SK-N-SH (cell line): Measurements from ENCODE around the gene ARMC9. TPM values are rescaled to one million over a fixed set of nuclear protein-coding genes. Genes with fewer than 3 reads are reported as not detected.

Experiments used
- CTCF ChIA-PET: fragments of 300-600, 350-600 bp; formaldehyde crosslinking; extraction: SDS; loops from one replicate; lab custom pipeline; 2021; lab: Yijun Ruan, JAX
- POLR2A ChIA-PET: fragments of 350-600 bp; sonication (Branson Sonifier 250); formaldehyde crosslinking; extraction: SDS; loops from one replicate; lab custom pipeline; 2020; ENCODE audit warnings: antibody characterized with exemption, inconsistent platforms; lab: Yijun Ruan, JAX
- DNase-seq: peaks from one replicate; pipeline ENCODE4 v3.0.0; 2012
- H2AFZ ChIP-seq: fragments of 200-600 bp; sonication (generic); 2 replicates; pipeline ENCODE4 v1.8.1; 2016; ENCODE audit warnings: antibody characterized with exemption, mild to moderate bottlenecking, low read depth
- H3F3A ChIP-seq: fragments of 200-600 bp; sonication (generic); replicated peaks from 2 replicates; pipeline ENCODE3; 2016; ENCODE audit warnings: antibody characterized with exemption, mild to moderate bottlenecking; ENCODE audit not compliant: insufficient read depth
- H3K27ac ChIP-seq, 2 experiments: fragments of 200-500 bp in 1 of 2; fragments of 200-600 bp in 1 of 2; sonication (Bioruptor generic) in 1 of 2; sonication (generic), shearing (Covaris generic) in 1 of 2; 2 replicates each; pipeline versions ENCODE4 v1.5.1 to v1.6.1; 2014 to 2016; ENCODE audit warnings: low read depth in 2 of 2, inconsistent platforms in 1 of 2, low read length in 1 of 2, mild to moderate bottlenecking in 1 of 2, mixed read lengths in 1 of 2
- H3K27me3 ChIP-seq: fragments of 200-600 bp; sonication (generic), shearing (Covaris generic); 2 replicates; pipeline ENCODE4 v1.6.1; 2016; ENCODE audit warnings: mixed run types; ENCODE audit not compliant: insufficient read depth
- H3K36me3 ChIP-seq, 2 experiments: fragments of 200-500 bp in 1 of 2; fragments of 200-600 bp in 1 of 2; sonication (Bioruptor generic) in 1 of 2; sonication (generic) in 1 of 2; replicated peaks in 1 of 2; 2 replicates each; pipeline versions ENCODE3 to v1.5.1; 2014 to 2016; ENCODE audit warnings: low read length in 1 of 2, mild to moderate bottlenecking in 1 of 2; ENCODE audit not compliant: insufficient read depth in 2 of 2, control insufficient read depth in 1 of 2
- H3K4me1 ChIP-seq, 2 experiments: fragments of 200-500 bp in 1 of 2; fragments of 200-600 bp in 1 of 2; sonication (Bioruptor generic) in 1 of 2; sonication (generic), shearing (Covaris generic) in 1 of 2; 2 replicates each; pipeline versions ENCODE4 v1.5.1 to v1.6.1; 2014 to 2016; ENCODE audit warnings: low read depth in 1 of 2, low read length in 1 of 2, mixed run types in 1 of 2; ENCODE audit not compliant: insufficient read depth in 2 of 2, control insufficient read depth in 1 of 2
- H3K4me2 ChIP-seq: fragments of 200-600 bp; sonication (generic), shearing (Covaris generic); 2 replicates; pipeline ENCODE4 v1.6.1; 2017; ENCODE audit warnings: mixed run types
- H3K4me3 ChIP-seq, 2 experiments: fragments of 200-500 bp in 1 of 2; fragments of 200-600 bp in 1 of 2; sonication (Bioruptor generic) in 1 of 2; sonication (generic), shearing (Covaris generic) in 1 of 2; 2 replicates each; pipeline versions ENCODE4 v1.5.1 to v1.8.1; 2014 to 2016; ENCODE audit warnings: low read depth in 2 of 2, inconsistent platforms in 1 of 2, low read length in 1 of 2, mild to moderate bottlenecking in 1 of 2, mixed read lengths in 1 of 2, moderate library complexity in 1 of 2
- H3K79me2 ChIP-seq: fragments of 200-600 bp; sonication (generic); 2 replicates; pipeline ENCODE4 v1.8.1; 2017; ENCODE audit warnings: mild to moderate bottlenecking; ENCODE audit not compliant: insufficient read depth
- H3K9ac ChIP-seq: fragments of 200-600 bp; sonication (generic); 2 replicates; pipeline ENCODE4 v1.6.1; 2017; ENCODE audit warnings: mixed run types
- H3K9me2 ChIP-seq: fragments of 200-600 bp; sonication (generic); 2 replicates; pipeline ENCODE4 v1.6.1; 2017; ENCODE audit warnings: mixed run types
- H3K9me3 ChIP-seq: fragments of 200-600 bp; sonication (generic); 2 replicates; pipeline ENCODE4 v1.6.1; 2017; ENCODE audit warnings: mixed run types, mild to moderate bottlenecking, moderate library complexity
- H4K20me1 ChIP-seq: fragments of 200-600 bp; sonication (generic); 2 replicates; pipeline ENCODE4 v1.6.1; 2017; ENCODE audit warnings: mild to moderate bottlenecking, mixed run types; ENCODE audit not compliant: insufficient read depth
- CHD2 ChIP-seq: fragments of 150-350 bp; IDR thresholded peaks from 2 replicates; pipeline ENCODE4 v1.6.1; 2018; ENCODE audit warnings: low read length; ENCODE audit not compliant: partially characterized antibody
- EZH2phosphoT487 ChIP-seq: fragments of 200-600 bp; sonication (generic); IDR thresholded peaks from 2 replicates; pipeline ENCODE4 v1.6.1; 2017; ENCODE audit warnings: low read depth, mixed run types, mild to moderate bottlenecking, antibody characterized with exemption, moderate library complexity, borderline replicate concordance
- FOXJ3 ChIP-seq: sonication (generic); formaldehyde crosslinking; IDR thresholded peaks from 2 replicates; pipeline ENCODE4 v1.5.1; 2020; ENCODE audit warnings: mild to moderate bottlenecking, missing genetic modification reagents
- GATA2 ChIP-seq: sonication (generic); formaldehyde crosslinking; IDR thresholded peaks from 2 replicates; pipeline ENCODE4 v1.5.0; 2020; ENCODE audit warnings: mild to moderate bottlenecking, missing genetic modification reagents
- POLR2AphosphoS5 ChIP-seq: IDR thresholded peaks from 2 replicates; pipeline ENCODE4 v1.6.1; 2012; ENCODE audit warnings: low read depth, low read length
- RAD21 ChIP-seq: IDR thresholded peaks from 2 replicates; pipeline ENCODE4 v1.6.1; 2012; ENCODE audit warnings: mild to moderate bottlenecking, low read length
- RFX5 ChIP-seq: IDR thresholded peaks from 2 replicates; pipeline ENCODE4 v1.6.1; 2012; ENCODE audit warnings: mild to moderate bottlenecking, improper control_type of control experiment, low read length
- RXRA ChIP-seq: IDR thresholded peaks from 2 replicates; pipeline ENCODE4 v1.4.0; 2012; ENCODE audit warnings: low read depth, mild to moderate bottlenecking, borderline replicate concordance
- SMC3 ChIP-seq: IDR thresholded peaks from 2 replicates; pipeline ENCODE4 v1.6.1; 2012; ENCODE audit warnings: low read depth, low read length, improper control_type of control experiment
- TAF1 ChIP-seq: IDR thresholded peaks from 2 replicates; pipeline ENCODE4 v1.6.1; 2012; ENCODE audit warnings: low read depth, mild to moderate bottlenecking, low read length, moderate library complexity, borderline replicate concordance
- TEAD4 ChIP-seq: IDR thresholded peaks from 2 replicates; pipeline ENCODE4 v1.4.0; 2012; ENCODE audit warnings: mild to moderate bottlenecking, borderline replicate concordance; ENCODE audit not compliant: insufficient read depth
- WGBS: methylation state at CpG from one replicate; pipeline ENCODE4 v1.1.6; 2017; ENCODE audit warnings: low lambda C conversion rate; 5-methylcytosine and 5-hydroxymethylcytosine counted together
- polyA plus RNA-seq, 3 experiments: library from polyadenylated mRNA; depleted of rRNA; stranded (reverse); fragments of >200 nt; gene quantifications; 2 replicates each; pipeline ENCODE4 v1.2.3, GENCODE V29; 2012
- TF ChIP-seq, protein P1 (sequence below): fragments of 150-350 bp; IDR thresholded peaks from 2 replicates; pipeline ENCODE4 v1.6.1; 2016; ENCODE audit warnings: mild to moderate bottlenecking, low read depth, low read length
- TF ChIP-seq, protein P2 (sequence below): fragments of 150-350 bp; IDR thresholded peaks from 2 replicates; pipeline ENCODE4 v1.6.1; 2017; ENCODE audit warnings: antibody characterized with exemption, low read length, low read depth, borderline replicate concordance
- TF ChIP-seq, protein P3 (sequence below): IDR thresholded peaks from 2 replicates; pipeline ENCODE4 v1.6.1; 2012; ENCODE audit warnings: mild to moderate bottlenecking, low read depth, low read length, moderate library complexity
- TF ChIP-seq, protein P4 (sequence below): IDR thresholded peaks from 2 replicates; pipeline ENCODE4 v1.4.0; 2012; ENCODE audit warnings: low read depth, borderline replicate concordance

Gene ARMC9
- polyA plus RNA-seq, 1 of the 3 experiments (the other 2 are of a cell fraction): 25.3 TPM

DNA sequence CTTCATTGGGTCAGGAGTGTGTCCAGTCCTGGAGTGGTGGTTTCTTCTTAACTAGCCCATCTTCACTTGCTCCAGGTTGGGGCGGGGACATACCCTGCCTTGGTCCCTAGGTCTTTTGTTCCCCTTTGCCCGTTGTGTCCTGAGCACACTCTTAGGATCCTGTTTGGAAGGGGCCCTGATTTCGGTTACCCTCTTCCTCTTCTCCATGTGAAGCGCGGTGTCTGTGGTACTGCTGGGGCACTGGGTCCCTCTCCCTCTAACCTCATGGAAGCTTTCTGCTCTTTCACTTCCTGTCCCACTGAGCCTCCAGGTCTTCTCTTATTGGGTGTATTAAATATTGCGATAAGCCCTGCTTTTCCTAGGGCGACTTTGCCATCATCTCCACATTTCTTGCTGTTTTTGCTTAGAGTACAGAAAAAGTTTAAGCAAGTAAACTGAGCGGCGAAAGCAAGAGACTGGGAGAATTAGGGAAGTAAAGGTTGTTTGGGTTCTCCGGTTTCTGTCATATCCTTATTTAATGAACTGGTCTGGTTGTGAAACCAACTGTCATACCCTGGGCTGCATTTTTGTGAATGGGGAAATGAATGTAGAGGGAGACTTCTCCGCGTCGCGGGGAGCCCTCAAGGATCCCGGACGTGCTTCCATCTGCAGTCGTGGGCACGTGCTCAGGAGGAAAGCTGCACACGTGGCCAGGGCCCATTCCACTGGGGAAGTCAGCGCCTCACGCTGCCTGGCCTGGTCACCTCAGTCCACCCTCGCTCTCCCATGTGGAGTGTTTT lies 123.3 kb downstream of the ARMC9 start:
- Histone ChIP-seq H3K27me3 (no peaks in the 10 kb centered on the region), H3K79me2 (no peaks in the 10 kb centered on the region), H3K9me2 (no peaks in the 10 kb centered on the region), H3K27ac (no peak overlapping the region), H3K9me3 (no peaks in the 10 kb centered on the region), H3K4me2 (no peak overlapping the region), H3F3A (no peaks in the 10 kb centered on the region), H3K9ac (no peak overlapping the region), H2AFZ (no peak overlapping the region), H3K4me1 (no peaks in the 10 kb centered on the region; a peak in 1 of 4 replicates), H3K4me3 (no peak overlapping the region), H4K20me1 (no peaks in the 10 kb centered on the region), H3K36me3 (peaks cover 0 to 12% of the 10 kb centered on the region in 2 experiments)
- DNase-seq: no peak
- TF ChIP-seq TAF1 (no peak), CHD2 (no peak), RAD21 (no peak), POLR2AphosphoS5 (no peak), TEAD4 (no peak), FOXJ3 (CRISPR knock-in tag) (no peak), RXRA (no peak)
- TF ChIP-seq, protein P1, sequence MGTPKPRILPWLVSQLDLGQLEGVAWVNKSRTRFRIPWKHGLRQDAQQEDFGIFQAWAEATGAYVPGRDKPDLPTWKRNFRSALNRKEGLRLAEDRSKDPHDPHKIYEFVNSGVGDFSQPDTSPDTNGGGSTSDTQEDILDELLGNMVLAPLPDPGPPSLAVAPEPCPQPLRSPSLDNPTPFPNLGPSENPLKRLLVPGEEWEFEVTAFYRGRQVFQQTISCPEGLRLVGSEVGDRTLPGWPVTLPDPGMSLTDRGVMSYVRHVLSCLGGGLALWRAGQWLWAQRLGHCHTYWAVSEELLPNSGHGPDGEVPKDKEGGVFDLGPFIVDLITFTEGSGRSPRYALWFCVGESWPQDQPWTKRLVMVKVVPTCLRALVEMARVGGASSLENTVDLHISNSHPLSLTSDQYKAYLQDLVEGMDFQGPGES: no peak
- TF ChIP-seq, protein P2, sequence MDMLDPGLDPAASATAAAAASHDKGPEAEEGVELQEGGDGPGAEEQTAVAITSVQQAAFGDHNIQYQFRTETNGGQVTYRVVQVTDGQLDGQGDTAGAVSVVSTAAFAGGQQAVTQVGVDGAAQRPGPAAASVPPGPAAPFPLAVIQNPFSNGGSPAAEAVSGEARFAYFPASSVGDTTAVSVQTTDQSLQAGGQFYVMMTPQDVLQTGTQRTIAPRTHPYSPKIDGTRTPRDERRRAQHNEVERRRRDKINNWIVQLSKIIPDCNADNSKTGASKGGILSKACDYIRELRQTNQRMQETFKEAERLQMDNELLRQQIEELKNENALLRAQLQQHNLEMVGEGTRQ: no peak
- POLR2A ChIA-PET: no interaction called here
- WGBS: 95% methylated on average over 22 of the region's 22 CpGs
- CTCF ChIA-PET: interaction anchor here (1.7 kb wide), 1 partner anchor 24 kb away, joined by 7 read pairs; no protein-coding TSS in a partner anchor

DNA sequence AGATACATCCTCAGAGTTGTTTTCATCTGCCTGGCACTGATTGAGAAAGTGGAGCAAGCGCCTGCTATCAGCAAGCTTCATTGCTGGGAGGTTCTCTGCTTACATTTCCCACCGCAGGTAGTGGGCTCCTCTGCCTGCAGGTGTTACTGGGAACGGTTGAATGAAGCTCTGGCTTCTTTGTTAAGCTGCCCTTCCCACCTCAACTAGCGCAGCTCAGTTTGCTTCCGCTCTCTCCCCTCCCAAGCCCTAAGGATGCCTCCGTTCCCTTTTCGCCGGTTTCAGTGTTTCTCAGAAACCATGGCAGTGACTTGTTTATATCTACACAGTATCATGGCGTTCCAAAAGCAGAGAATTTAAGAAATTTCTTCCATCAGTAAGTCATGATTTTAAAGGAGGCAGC lies 124.9 kb downstream of the ARMC9 start:
- no peaks in the 10 kb centered on the region for H3K9me3 ChIP-seq
- no peaks in the 10 kb centered on the region for H3K36me3 ChIP-seq
- WGBS: 96% methylated on average over 8 of the region's 9 CpGs
- ChIA-PET POLR2A (no interaction called here), CTCF (interaction anchor here (1.0 to 1.3 kb wide), 2 partner anchors 82 to 128 kb away, joined by 3 read pairs; no protein-coding TSS in a partner anchor)
- no peak overlapping the region for H3K4me3 ChIP-seq
- no peak overlapping the region for H3K27ac ChIP-seq
- no peak overlapping the region for H3K4me2 ChIP-seq
- H3K79me2 ChIP-seq: no peaks in the 10 kb centered on the region
- H3K9ac ChIP-seq: no peak overlapping the region
- H2AFZ ChIP-seq: no peak overlapping the region
- no peaks in the 10 kb centered on the region; a peak in 1 of 4 replicates for H3K4me1 ChIP-seq
- no peaks in the 10 kb centered on the region for H4K20me1 ChIP-seq
- no peaks in the 10 kb centered on the region for H3F3A ChIP-seq
- H3K27me3 ChIP-seq: no peaks in the 10 kb centered on the region
- DNase-seq: no peak
- no peaks in the 10 kb centered on the region for H3K9me2 ChIP-seq
- TF ChIP-seq SMC3: no peak
- no peak for TF ChIP-seq EZH2phosphoT487
- TF ChIP-seq FOXJ3 (CRISPR knock-in tag): no peak
- no peak for TF ChIP-seq RFX5
- TF ChIP-seq, protein P3, sequence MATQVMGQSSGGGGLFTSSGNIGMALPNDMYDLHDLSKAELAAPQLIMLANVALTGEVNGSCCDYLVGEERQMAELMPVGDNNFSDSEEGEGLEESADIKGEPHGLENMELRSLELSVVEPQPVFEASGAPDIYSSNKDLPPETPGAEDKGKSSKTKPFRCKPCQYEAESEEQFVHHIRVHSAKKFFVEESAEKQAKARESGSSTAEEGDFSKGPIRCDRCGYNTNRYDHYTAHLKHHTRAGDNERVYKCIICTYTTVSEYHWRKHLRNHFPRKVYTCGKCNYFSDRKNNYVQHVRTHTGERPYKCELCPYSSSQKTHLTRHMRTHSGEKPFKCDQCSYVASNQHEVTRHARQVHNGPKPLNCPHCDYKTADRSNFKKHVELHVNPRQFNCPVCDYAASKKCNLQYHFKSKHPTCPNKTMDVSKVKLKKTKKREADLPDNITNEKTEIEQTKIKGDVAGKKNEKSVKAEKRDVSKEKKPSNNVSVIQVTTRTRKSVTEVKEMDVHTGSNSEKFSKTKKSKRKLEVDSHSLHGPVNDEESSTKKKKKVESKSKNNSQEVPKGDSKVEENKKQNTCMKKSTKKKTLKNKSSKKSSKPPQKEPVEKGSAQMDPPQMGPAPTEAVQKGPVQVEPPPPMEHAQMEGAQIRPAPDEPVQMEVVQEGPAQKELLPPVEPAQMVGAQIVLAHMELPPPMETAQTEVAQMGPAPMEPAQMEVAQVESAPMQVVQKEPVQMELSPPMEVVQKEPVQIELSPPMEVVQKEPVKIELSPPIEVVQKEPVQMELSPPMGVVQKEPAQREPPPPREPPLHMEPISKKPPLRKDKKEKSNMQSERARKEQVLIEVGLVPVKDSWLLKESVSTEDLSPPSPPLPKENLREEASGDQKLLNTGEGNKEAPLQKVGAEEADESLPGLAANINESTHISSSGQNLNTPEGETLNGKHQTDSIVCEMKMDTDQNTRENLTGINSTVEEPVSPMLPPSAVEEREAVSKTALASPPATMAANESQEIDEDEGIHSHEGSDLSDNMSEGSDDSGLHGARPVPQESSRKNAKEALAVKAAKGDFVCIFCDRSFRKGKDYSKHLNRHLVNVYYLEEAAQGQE: no peak
- TF ChIP-seq, protein P1: no peak
- TF ChIP-seq GATA2 (CRISPR knock-in tag): no peak
- TF ChIP-seq, protein P2: no peak
- TF ChIP-seq TEAD4: no peak
- TF ChIP-seq, protein P4, sequence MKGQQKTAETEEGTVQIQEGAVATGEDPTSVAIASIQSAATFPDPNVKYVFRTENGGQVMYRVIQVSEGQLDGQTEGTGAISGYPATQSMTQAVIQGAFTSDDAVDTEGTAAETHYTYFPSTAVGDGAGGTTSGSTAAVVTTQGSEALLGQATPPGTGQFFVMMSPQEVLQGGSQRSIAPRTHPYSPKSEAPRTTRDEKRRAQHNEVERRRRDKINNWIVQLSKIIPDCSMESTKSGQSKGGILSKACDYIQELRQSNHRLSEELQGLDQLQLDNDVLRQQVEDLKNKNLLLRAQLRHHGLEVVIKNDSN: no peak
- TF ChIP-seq RAD21: no peak
- TF ChIP-seq RXRA: no peak
